IMR-90 (cell line): Measurements from ENCODE around the gene SAMD1. TPM values are rescaled to one million over a fixed set of nuclear protein-coding genes. Genes with fewer than 3 reads are reported as not detected.

Experiments
- ATAC-seq: fragments of 200-7000 bp; cut with Tn5 transposase; 2 replicates; pipeline ENCODE4 v1.9.1; 2020; ENCODE audit warnings: low read depth, mild to moderate bottlenecking, moderate library complexity
- BruUV-seq: library from RNA; stranded (reverse); fragments of 400-500 nt; replicated peaks from 2 replicates; lab custom pipeline; 2021; lab: Mats Ljungman, UMichigan
- CTCF ChIA-PET: fragments of 300-600 bp; formaldehyde crosslinking; extraction: SDS; loops from one replicate; lab custom pipeline; 2021; ENCODE audit warnings: antibody characterized with exemption; lab: Yijun Ruan, JAX
- POLR2A ChIA-PET: fragments of 300-600 bp; sonication (Branson Sonifier 250); formaldehyde crosslinking; loops from one replicate; lab custom pipeline; 2022; ENCODE audit warnings: antibody characterized with exemption; ENCODE audit not compliant: unreplicated experiment; lab: Charles Lee
- DNase-seq: peaks from one replicate; pipeline ENCODE4 v3.0.0; 2013
- H2AFZ ChIP-seq: replicated peaks from 2 replicates; pipeline ENCODE3; 2013; ENCODE audit warnings: low read length, mild to moderate bottlenecking; ENCODE audit not compliant: poor library complexity
- H2AK5ac ChIP-seq: 2 replicates; pipeline ENCODE4 v1.6.1; 2013; ENCODE audit warnings: low read depth, low read length, inconsistent platforms
- H2AK9ac ChIP-seq: replicated peaks from 2 replicates; pipeline ENCODE3; 2013; ENCODE audit warnings: mild to moderate bottlenecking, low read depth, low read length, moderate library complexity; ENCODE audit not compliant: poor library complexity
- H2BK120ac ChIP-seq: 2 replicates; pipeline ENCODE4 v1.6.1; 2013; ENCODE audit warnings: low read depth, low read length, inconsistent platforms
- H2BK15ac ChIP-seq: 3 replicates; pipeline ENCODE4 v1.6.1; 2013; ENCODE audit warnings: low read depth, low read length, inconsistent platforms
- H2BK20ac ChIP-seq: 2 replicates; pipeline ENCODE4 v1.6.1; 2013; ENCODE audit warnings: low read depth, mild to moderate bottlenecking, inconsistent platforms, low read length, moderate library complexity
- H2BK5ac ChIP-seq: 2 replicates; pipeline ENCODE4 v1.6.1; 2013; ENCODE audit warnings: mild to moderate bottlenecking, low read depth, low read length, inconsistent platforms; ENCODE audit not compliant: poor library complexity, severe bottlenecking
- H3K14ac ChIP-seq: replicated peaks from 2 replicates; pipeline ENCODE4 v1.6.1; 2013; ENCODE audit warnings: low read depth, low read length, inconsistent platforms
- H3K18ac ChIP-seq: 2 replicates; pipeline ENCODE4 v1.6.1; 2013; ENCODE audit warnings: low read depth, low read length, control low read depth
- H3K23ac ChIP-seq: 2 replicates; pipeline ENCODE4 v1.6.1; 2013; ENCODE audit warnings: low read depth, low read length, inconsistent platforms
- H3K27ac ChIP-seq: 2 replicates; pipeline ENCODE4 v1.5.1; 2013; ENCODE audit warnings: mild to moderate bottlenecking, control low read depth, low read length; ENCODE audit not compliant: insufficient read depth
- H3K27me3 ChIP-seq: 2 replicates; pipeline ENCODE4 v1.6.1; 2013; ENCODE audit warnings: low read length; ENCODE audit not compliant: control insufficient read depth, insufficient read depth
- H3K36me3 ChIP-seq: 2 replicates; pipeline ENCODE4 v1.6.1; 2013; ENCODE audit warnings: low read length, mixed read lengths; ENCODE audit not compliant: control insufficient read depth, insufficient read depth
- H3K4ac ChIP-seq: 2 replicates; pipeline ENCODE4 v1.6.1; 2013; ENCODE audit warnings: low read depth, low read length, inconsistent platforms
- H3K4me1 ChIP-seq: 2 replicates; pipeline ENCODE4 v1.6.1; 2013; ENCODE audit warnings: low read length, mixed read lengths; ENCODE audit not compliant: control insufficient read depth, insufficient read depth
- H3K4me2 ChIP-seq: 2 replicates; pipeline ENCODE4 v1.6.1; 2013; ENCODE audit warnings: low read depth, mild to moderate bottlenecking, control low read depth, low read length, moderate library complexity
- H3K4me3 ChIP-seq: 2 replicates; pipeline ENCODE4 v1.5.1; 2013; ENCODE audit warnings: low read depth, mild to moderate bottlenecking, control low read depth, low read length, moderate library complexity; ENCODE audit not compliant: insufficient read depth
- H3K56ac ChIP-seq: 2 replicates; pipeline ENCODE4 v1.6.1; 2013; ENCODE audit warnings: low read length, inconsistent platforms; ENCODE audit not compliant: insufficient read depth; ENCODE audit errors: extremely low read depth
- H3K79me1 ChIP-seq, 2 experiments: 2 replicates each; pipeline ENCODE4 v1.6.1; 2013; ENCODE audit warnings: low read length in 2 of 2, inconsistent platforms in 1 of 2, low read depth in 1 of 2
- H3K9ac ChIP-seq: 2 replicates; pipeline ENCODE4 v1.6.1; 2013; ENCODE audit warnings: low read depth, low read length, control low read depth
- H3K9me1 ChIP-seq: 2 replicates; pipeline ENCODE4 v1.6.1; 2013; ENCODE audit warnings: low read length, inconsistent platforms; ENCODE audit not compliant: insufficient read depth
- H3K9me3 ChIP-seq: 2 replicates; pipeline ENCODE4 v1.6.1; 2013; ENCODE audit warnings: low read length; ENCODE audit not compliant: control insufficient read depth, insufficient read depth
- H4K20me1 ChIP-seq: 2 replicates; pipeline ENCODE4 v1.6.1; 2013; ENCODE audit warnings: low read length, inconsistent platforms; ENCODE audit not compliant: insufficient read depth
- H4K5ac ChIP-seq: 2 replicates; pipeline ENCODE4 v1.6.1; 2013; ENCODE audit warnings: mild to moderate bottlenecking, low read depth, low read length, control low read depth
- H4K8ac ChIP-seq, 2 experiments: 2 replicates each; pipeline ENCODE4 v1.6.1; 2013; ENCODE audit warnings: low read depth in 2 of 2, low read length in 2 of 2, control low read depth in 1 of 2, inconsistent platforms in 1 of 2
- H4K91ac ChIP-seq: 2 replicates; pipeline ENCODE4 v1.6.1; 2013; ENCODE audit warnings: low read depth, low read length, inconsistent platforms; ENCODE audit not compliant: insufficient read depth
- BHLHE40 ChIP-seq: fragments of 150-350 bp; IDR thresholded peaks from 2 replicates; pipeline ENCODE4 v1.6.1; 2016; ENCODE audit warnings: mild to moderate bottlenecking, low read depth, low read length
- CEBPB ChIP-seq: IDR thresholded peaks from 2 replicates; pipeline ENCODE4 v1.6.1; 2012; ENCODE audit warnings: low read depth, low read length, improper control_type of control experiment
- CHD1 ChIP-seq: IDR thresholded peaks from 2 replicates; pipeline ENCODE4 v1.6.1; 2012; ENCODE audit warnings: low read depth, low read length, improper control_type of control experiment
- CTCF ChIP-seq: conservative IDR thresholded peaks from 2 replicates; pipeline ENCODE4 v1.5.1; 2012; ENCODE audit warnings: mild to moderate bottlenecking, low read depth, low read length, improper control_type of control experiment
- ELK1 ChIP-seq: fragments of 150-350 bp; IDR thresholded peaks from 2 replicates; pipeline ENCODE4 v1.6.1; 2016; ENCODE audit warnings: low read depth, mild to moderate bottlenecking, low read length, moderate library complexity, borderline replicate concordance
- FOS ChIP-seq: fragments of 150-350 bp; IDR thresholded peaks from 2 replicates; pipeline ENCODE4 v1.6.1; 2016; ENCODE audit warnings: low read depth, low read length
- MAFK ChIP-seq: IDR thresholded peaks from 2 replicates; pipeline ENCODE4 v1.6.1; 2012; ENCODE audit warnings: low read depth, low read length, improper control_type of control experiment
- MAZ ChIP-seq: IDR thresholded peaks from 2 replicates; pipeline ENCODE4 v1.6.1; 2012; ENCODE audit warnings: low read depth, mild to moderate bottlenecking, low read length, improper control_type of control experiment, moderate library complexity, borderline replicate concordance
- MXI1 ChIP-seq: IDR thresholded peaks from 2 replicates; pipeline ENCODE4 v1.6.1; 2012; ENCODE audit warnings: low read depth, mild to moderate bottlenecking, low read length, moderate library complexity, borderline replicate concordance
- NFE2L2 ChIP-seq: fragments of 150-350 bp; IDR thresholded peaks from 2 replicates; pipeline ENCODE4 v1.6.1; 2016; ENCODE audit warnings: low read depth, mild to moderate bottlenecking, low read length
- POLR2A ChIP-seq: IDR thresholded peaks from 2 replicates; pipeline ENCODE4 v1.6.1; 2012; ENCODE audit warnings: mild to moderate bottlenecking, low read depth, low read length
- RAD21 ChIP-seq: IDR thresholded peaks from 2 replicates; pipeline ENCODE4 v1.6.1; 2012; ENCODE audit warnings: low read length, improper control_type of control experiment
- RCOR1 ChIP-seq: IDR thresholded peaks from 2 replicates; pipeline ENCODE4 v1.6.1; 2012; ENCODE audit warnings: mild to moderate bottlenecking, low read length, improper control_type of control experiment; ENCODE audit not compliant: insufficient replicate concordance
- RFX5 ChIP-seq: IDR thresholded peaks from 2 replicates; pipeline ENCODE4 v1.8.0; 2012; ENCODE audit warnings: low read depth, mild to moderate bottlenecking, low read length, moderate library complexity
- SMC3 ChIP-seq: fragments of 150-350 bp; IDR thresholded peaks from 2 replicates; pipeline ENCODE4 v1.6.1; 2016; ENCODE audit warnings: low read depth, mild to moderate bottlenecking, antibody characterized with exemption, low read length, moderate library complexity
- WGBS, 2 experiments: methylation state at CpG; one replicate each; pipeline versions ENCODE4 v1.1.5 to v1.1.7; 2013; ENCODE audit warnings: missing lambda C conversion rate in 2 of 2; ENCODE audit not compliant: insufficient read length in 1 of 2; ENCODE audit errors: extremely low coverage in 2 of 2; 5-methylcytosine and 5-hydroxymethylcytosine counted together
- dilution Hi-C: fragments of 300-500 bp; cut with HindIII; formaldehyde crosslinking; loops from one replicate; pipeline ENCODE4 v1.14.3; 2018; ENCODE audit warnings: low sequenced_read_pairs; ENCODE audit not compliant: unreplicated experiment
- in situ Hi-C: fragments of 300-500 bp; cut with MboI; formaldehyde crosslinking; loops from 3 replicates; pipeline ENCODE4 v1.14.3; 2019; ENCODE audit warnings: low sequenced_read_pairs, inconsistent platforms, mixed read lengths
- intact Hi-C: fragments of 100-400 bp; cut with micrococcal nuclease; formaldehyde crosslinking; loops from 2 replicates; pipeline ENCODE4 v1.10.0; 2022
- polyA plus RNA-seq, 3 experiments: library from polyadenylated mRNA; depleted of rRNA; stranded (reverse); fragments of >200 nt; gene quantifications; 2 replicates each; pipeline ENCODE4 v1.2.3, GENCODE V29; 2012; ENCODE audit warnings: low replicate concordance in 1 of 3
- total RNA-seq: library from RNA; depleted of rRNA; stranded (reverse); fragments of >200 nt; gene quantifications from 2 replicates; pipeline ENCODE4 v1.2.3, GENCODE V29; 2012
- TF ChIP-seq, protein P1 (sequence below): fragments of 150-350 bp; IDR thresholded peaks from 2 replicates; pipeline ENCODE4 v1.6.1; 2017; ENCODE audit warnings: mild to moderate bottlenecking, antibody characterized with exemption, low read length, low read depth

SAMD1 gene
- total and polyA plus RNA-seq, 2 of the 4 experiments (the other 2 are of a cell fraction) = 6.5 to 14.1 TPM

DNA sequence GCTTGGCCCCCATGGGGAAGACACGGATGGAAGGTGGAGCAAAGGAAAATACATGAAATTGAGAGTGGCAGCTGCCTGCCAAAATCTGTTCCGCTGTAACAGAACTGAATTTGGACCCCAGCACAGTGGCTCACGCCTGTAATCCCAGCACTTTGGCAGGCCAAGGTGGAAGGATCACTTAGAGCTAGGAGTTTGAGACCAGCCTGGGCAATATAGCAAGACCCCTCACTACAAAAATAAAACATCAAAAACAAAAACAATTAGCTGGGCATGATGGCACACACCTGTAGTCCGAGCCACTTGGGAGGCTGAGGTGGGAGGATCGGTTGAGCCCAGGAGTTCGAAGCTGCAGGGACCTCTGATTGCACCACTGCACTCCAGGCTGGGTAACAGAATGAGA is 38.1 kb downstream of the SAMD1 start:
- ChIA-PET CTCF (interaction anchor here (0.5 kb wide), 1 partner anchor 91 kb away, joined by 3 read pairs; no protein-coding TSS in a partner anchor), POLR2A (no interaction called here)
- no peak overlapping the region for H3K4me3 ChIP-seq
- no peak overlapping the region for H3K4ac ChIP-seq
- H3K27ac ChIP-seq = no peak overlapping the region
- H4K20me1 ChIP-seq = no peaks in the 10 kb centered on the region
- H4K8ac ChIP-seq = no peak overlapping the region
- H2AK5ac ChIP-seq = no peak overlapping the region
- ATAC-seq (no peak), DNase-seq (no peak)
- H3K14ac ChIP-seq = no peak overlapping the region
- no peak overlapping the region for H4K91ac ChIP-seq
- H2BK15ac ChIP-seq = no peak overlapping the region
- no peak overlapping the region for H4K5ac ChIP-seq
- dilution Hi-C loops = no loop called here
- H3K56ac ChIP-seq = no peak overlapping the region
- no peak overlapping the region for H3K18ac ChIP-seq
- H3K9me3 ChIP-seq = peaks cover 2% of the 10 kb centered on the region; the same call in 1 of the 2 replicates
- BruUV-seq = no TSS peak
- H2BK20ac ChIP-seq = no peak overlapping the region
- no peaks in the 10 kb centered on the region for H3K4me1 ChIP-seq
- in situ Hi-C loops = no loop called here
- peaks cover 13% of the 10 kb centered on the region; the same call in 1 of the 2 replicates for H3K27me3 ChIP-seq
- H3K23ac ChIP-seq = no peak overlapping the region
- H2BK120ac ChIP-seq = no peak overlapping the region
- no peak overlapping the region for H3K4me2 ChIP-seq
- H3K79me1 ChIP-seq = no peaks in the 10 kb centered on the region
- H2AFZ ChIP-seq = no peak overlapping the region
- no peak overlapping the region for H3K9ac ChIP-seq
- no peak overlapping the region for H2AK9ac ChIP-seq
- no peaks in the 10 kb centered on the region for H3K36me3 ChIP-seq
- H2BK5ac ChIP-seq = no peak overlapping the region
- no peak for TF ChIP-seq SMC3
- TF ChIP-seq MAFK = no peak
- no peak for TF ChIP-seq POLR2A
- TF ChIP-seq MXI1 = no peak
- no peak for TF ChIP-seq CHD1
- TF ChIP-seq, protein P1, sequence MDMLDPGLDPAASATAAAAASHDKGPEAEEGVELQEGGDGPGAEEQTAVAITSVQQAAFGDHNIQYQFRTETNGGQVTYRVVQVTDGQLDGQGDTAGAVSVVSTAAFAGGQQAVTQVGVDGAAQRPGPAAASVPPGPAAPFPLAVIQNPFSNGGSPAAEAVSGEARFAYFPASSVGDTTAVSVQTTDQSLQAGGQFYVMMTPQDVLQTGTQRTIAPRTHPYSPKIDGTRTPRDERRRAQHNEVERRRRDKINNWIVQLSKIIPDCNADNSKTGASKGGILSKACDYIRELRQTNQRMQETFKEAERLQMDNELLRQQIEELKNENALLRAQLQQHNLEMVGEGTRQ = no peak
- no peak for TF ChIP-seq NFE2L2
- TF ChIP-seq ELK1 = no peak
- no peak for TF ChIP-seq RFX5
- TF ChIP-seq MAZ = no peak
- no peak for TF ChIP-seq CTCF
- no peak for TF ChIP-seq FOS
- TF ChIP-seq BHLHE40 = no peak
- no peak for TF ChIP-seq RCOR1
- no peak for TF ChIP-seq RAD21
- TF ChIP-seq CEBPB = no peak
- intact Hi-C loops = no loop called here
- H3K9me1 ChIP-seq = no peaks in the 10 kb centered on the region
- WGBS, 2 experiments = 87% methylated on average over 3 of the region's 6 CpGs; no CpG with 5 or more reads in 1 of the 2 experiments
